IMR-90 (cell line): Measurements from ENCODE around the gene ADCY1. TPM values are rescaled to one million over a fixed set of nuclear protein-coding genes. Genes with fewer than 3 reads are reported as not detected.

Experiments used
- ATAC-seq: fragments of 200-7000 bp; cut with Tn5 transposase; 2 replicates; pipeline ENCODE4 v1.9.1; 2020; ENCODE audit warnings: low read depth, mild to moderate bottlenecking, moderate library complexity
- BruUV-seq: library from RNA; stranded (reverse); fragments of 400-500 nt; replicated peaks from 2 replicates; lab custom pipeline; 2021; lab: Mats Ljungman, UMichigan
- CTCF ChIA-PET: fragments of 300-600 bp; formaldehyde crosslinking; extraction: SDS; loops from one replicate; lab custom pipeline; 2021; ENCODE audit warnings: antibody characterized with exemption; lab: Yijun Ruan, JAX
- POLR2A ChIA-PET: fragments of 300-600 bp; sonication (Branson Sonifier 250); formaldehyde crosslinking; loops from one replicate; lab custom pipeline; 2022; ENCODE audit warnings: antibody characterized with exemption; ENCODE audit not compliant: unreplicated experiment; lab: Charles Lee
- DNase-seq: peaks from one replicate; pipeline ENCODE4 v3.0.0; 2013
- H2AFZ ChIP-seq: replicated peaks from 2 replicates; pipeline ENCODE3; 2013; ENCODE audit warnings: low read length, mild to moderate bottlenecking; ENCODE audit not compliant: poor library complexity
- H2AK5ac ChIP-seq: 2 replicates; pipeline ENCODE4 v1.6.1; 2013; ENCODE audit warnings: low read depth, low read length, inconsistent platforms
- H2AK9ac ChIP-seq: replicated peaks from 2 replicates; pipeline ENCODE3; 2013; ENCODE audit warnings: mild to moderate bottlenecking, low read depth, low read length, moderate library complexity; ENCODE audit not compliant: poor library complexity
- H2BK120ac ChIP-seq: 2 replicates; pipeline ENCODE4 v1.6.1; 2013; ENCODE audit warnings: low read depth, low read length, inconsistent platforms
- H2BK15ac ChIP-seq: 3 replicates; pipeline ENCODE4 v1.6.1; 2013; ENCODE audit warnings: low read depth, low read length, inconsistent platforms
- H2BK20ac ChIP-seq: 2 replicates; pipeline ENCODE4 v1.6.1; 2013; ENCODE audit warnings: low read depth, mild to moderate bottlenecking, inconsistent platforms, low read length, moderate library complexity
- H2BK5ac ChIP-seq: 2 replicates; pipeline ENCODE4 v1.6.1; 2013; ENCODE audit warnings: mild to moderate bottlenecking, low read depth, low read length, inconsistent platforms; ENCODE audit not compliant: poor library complexity, severe bottlenecking
- H3K14ac ChIP-seq: replicated peaks from 2 replicates; pipeline ENCODE4 v1.6.1; 2013; ENCODE audit warnings: low read depth, low read length, inconsistent platforms
- H3K18ac ChIP-seq: 2 replicates; pipeline ENCODE4 v1.6.1; 2013; ENCODE audit warnings: low read depth, low read length, control low read depth
- H3K23ac ChIP-seq: 2 replicates; pipeline ENCODE4 v1.6.1; 2013; ENCODE audit warnings: low read depth, low read length, inconsistent platforms
- H3K27ac ChIP-seq: 2 replicates; pipeline ENCODE4 v1.5.1; 2013; ENCODE audit warnings: mild to moderate bottlenecking, control low read depth, low read length; ENCODE audit not compliant: insufficient read depth
- H3K27me3 ChIP-seq: 2 replicates; pipeline ENCODE4 v1.6.1; 2013; ENCODE audit warnings: low read length; ENCODE audit not compliant: control insufficient read depth, insufficient read depth
- H3K36me3 ChIP-seq: 2 replicates; pipeline ENCODE4 v1.6.1; 2013; ENCODE audit warnings: low read length, mixed read lengths; ENCODE audit not compliant: control insufficient read depth, insufficient read depth
- H3K4ac ChIP-seq: 2 replicates; pipeline ENCODE4 v1.6.1; 2013; ENCODE audit warnings: low read depth, low read length, inconsistent platforms
- H3K4me1 ChIP-seq: 2 replicates; pipeline ENCODE4 v1.6.1; 2013; ENCODE audit warnings: low read length, mixed read lengths; ENCODE audit not compliant: control insufficient read depth, insufficient read depth
- H3K4me2 ChIP-seq: 2 replicates; pipeline ENCODE4 v1.6.1; 2013; ENCODE audit warnings: low read depth, mild to moderate bottlenecking, control low read depth, low read length, moderate library complexity
- H3K4me3 ChIP-seq: 2 replicates; pipeline ENCODE4 v1.5.1; 2013; ENCODE audit warnings: low read depth, mild to moderate bottlenecking, control low read depth, low read length, moderate library complexity; ENCODE audit not compliant: insufficient read depth
- H3K56ac ChIP-seq: 2 replicates; pipeline ENCODE4 v1.6.1; 2013; ENCODE audit warnings: low read length, inconsistent platforms; ENCODE audit not compliant: insufficient read depth; ENCODE audit errors: extremely low read depth
- H3K79me1 ChIP-seq, 2 experiments: 2 replicates each; pipeline ENCODE4 v1.6.1; 2013; ENCODE audit warnings: low read length in 2 of 2, inconsistent platforms in 1 of 2, low read depth in 1 of 2
- H3K9ac ChIP-seq: 2 replicates; pipeline ENCODE4 v1.6.1; 2013; ENCODE audit warnings: low read depth, low read length, control low read depth
- H3K9me1 ChIP-seq: 2 replicates; pipeline ENCODE4 v1.6.1; 2013; ENCODE audit warnings: low read length, inconsistent platforms; ENCODE audit not compliant: insufficient read depth
- H3K9me3 ChIP-seq: 2 replicates; pipeline ENCODE4 v1.6.1; 2013; ENCODE audit warnings: low read length; ENCODE audit not compliant: control insufficient read depth, insufficient read depth
- H4K20me1 ChIP-seq: 2 replicates; pipeline ENCODE4 v1.6.1; 2013; ENCODE audit warnings: low read length, inconsistent platforms; ENCODE audit not compliant: insufficient read depth
- H4K5ac ChIP-seq: 2 replicates; pipeline ENCODE4 v1.6.1; 2013; ENCODE audit warnings: mild to moderate bottlenecking, low read depth, low read length, control low read depth
- H4K8ac ChIP-seq, 2 experiments: 2 replicates each; pipeline ENCODE4 v1.6.1; 2013; ENCODE audit warnings: low read depth in 2 of 2, low read length in 2 of 2, control low read depth in 1 of 2, inconsistent platforms in 1 of 2
- H4K91ac ChIP-seq: 2 replicates; pipeline ENCODE4 v1.6.1; 2013; ENCODE audit warnings: low read depth, low read length, inconsistent platforms; ENCODE audit not compliant: insufficient read depth
- BHLHE40 ChIP-seq: fragments of 150-350 bp; IDR thresholded peaks from 2 replicates; pipeline ENCODE4 v1.6.1; 2016; ENCODE audit warnings: mild to moderate bottlenecking, low read depth, low read length
- CEBPB ChIP-seq: IDR thresholded peaks from 2 replicates; pipeline ENCODE4 v1.6.1; 2012; ENCODE audit warnings: low read depth, low read length, improper control_type of control experiment
- CHD1 ChIP-seq: IDR thresholded peaks from 2 replicates; pipeline ENCODE4 v1.6.1; 2012; ENCODE audit warnings: low read depth, low read length, improper control_type of control experiment
- CTCF ChIP-seq: conservative IDR thresholded peaks from 2 replicates; pipeline ENCODE4 v1.5.1; 2012; ENCODE audit warnings: mild to moderate bottlenecking, low read depth, low read length, improper control_type of control experiment
- ELK1 ChIP-seq: fragments of 150-350 bp; IDR thresholded peaks from 2 replicates; pipeline ENCODE4 v1.6.1; 2016; ENCODE audit warnings: low read depth, mild to moderate bottlenecking, low read length, moderate library complexity, borderline replicate concordance
- FOS ChIP-seq: fragments of 150-350 bp; IDR thresholded peaks from 2 replicates; pipeline ENCODE4 v1.6.1; 2016; ENCODE audit warnings: low read depth, low read length
- MAFK ChIP-seq: IDR thresholded peaks from 2 replicates; pipeline ENCODE4 v1.6.1; 2012; ENCODE audit warnings: low read depth, low read length, improper control_type of control experiment
- MAZ ChIP-seq: IDR thresholded peaks from 2 replicates; pipeline ENCODE4 v1.6.1; 2012; ENCODE audit warnings: low read depth, mild to moderate bottlenecking, low read length, improper control_type of control experiment, moderate library complexity, borderline replicate concordance
- MXI1 ChIP-seq: IDR thresholded peaks from 2 replicates; pipeline ENCODE4 v1.6.1; 2012; ENCODE audit warnings: low read depth, mild to moderate bottlenecking, low read length, moderate library complexity, borderline replicate concordance
- NFE2L2 ChIP-seq: fragments of 150-350 bp; IDR thresholded peaks from 2 replicates; pipeline ENCODE4 v1.6.1; 2016; ENCODE audit warnings: low read depth, mild to moderate bottlenecking, low read length
- POLR2A ChIP-seq: IDR thresholded peaks from 2 replicates; pipeline ENCODE4 v1.6.1; 2012; ENCODE audit warnings: mild to moderate bottlenecking, low read depth, low read length
- RAD21 ChIP-seq: IDR thresholded peaks from 2 replicates; pipeline ENCODE4 v1.6.1; 2012; ENCODE audit warnings: low read length, improper control_type of control experiment
- RCOR1 ChIP-seq: IDR thresholded peaks from 2 replicates; pipeline ENCODE4 v1.6.1; 2012; ENCODE audit warnings: mild to moderate bottlenecking, low read length, improper control_type of control experiment; ENCODE audit not compliant: insufficient replicate concordance
- RFX5 ChIP-seq: IDR thresholded peaks from 2 replicates; pipeline ENCODE4 v1.8.0; 2012; ENCODE audit warnings: low read depth, mild to moderate bottlenecking, low read length, moderate library complexity
- SMC3 ChIP-seq: fragments of 150-350 bp; IDR thresholded peaks from 2 replicates; pipeline ENCODE4 v1.6.1; 2016; ENCODE audit warnings: low read depth, mild to moderate bottlenecking, antibody characterized with exemption, low read length, moderate library complexity
- USF2 ChIP-seq: fragments of 150-350 bp; IDR thresholded peaks from 2 replicates; pipeline ENCODE4 v1.6.1; 2017; ENCODE audit warnings: mild to moderate bottlenecking, antibody characterized with exemption, low read length, low read depth
- WGBS, 2 experiments: methylation state at CpG; one replicate each; pipeline versions ENCODE4 v1.1.5 to v1.1.7; 2013; ENCODE audit warnings: missing lambda C conversion rate in 2 of 2; ENCODE audit not compliant: insufficient read length in 1 of 2; ENCODE audit errors: extremely low coverage in 2 of 2; 5-methylcytosine and 5-hydroxymethylcytosine counted together
- dilution Hi-C: fragments of 300-500 bp; cut with HindIII; formaldehyde crosslinking; loops from one replicate; pipeline ENCODE4 v1.14.3; 2018; ENCODE audit warnings: low sequenced_read_pairs; ENCODE audit not compliant: unreplicated experiment
- in situ Hi-C: fragments of 300-500 bp; cut with MboI; formaldehyde crosslinking; loops from 3 replicates; pipeline ENCODE4 v1.14.3; 2019; ENCODE audit warnings: low sequenced_read_pairs, inconsistent platforms, mixed read lengths
- intact Hi-C: fragments of 100-400 bp; cut with micrococcal nuclease; formaldehyde crosslinking; loops from 2 replicates; pipeline ENCODE4 v1.10.0; 2022
- polyA plus RNA-seq, 3 experiments: library from polyadenylated mRNA; depleted of rRNA; stranded (reverse); fragments of >200 nt; gene quantifications; 2 replicates each; pipeline ENCODE4 v1.2.3, GENCODE V29; 2012; ENCODE audit warnings: low replicate concordance in 1 of 3
- total RNA-seq: library from RNA; depleted of rRNA; stranded (reverse); fragments of >200 nt; gene quantifications from 2 replicates; pipeline ENCODE4 v1.2.3, GENCODE V29; 2012

ADCY1 gene
- total and polyA plus RNA-seq, 2 of the 4 experiments (the other 2 are of a cell fraction) = 0.18 to 0.24 TPM

GRCh38 chr7:45662018-45662417 is 87.8 kb downstream of the ADCY1 start:
- no peak for TF ChIP-seq NFE2L2
- no peak for TF ChIP-seq MAZ
- no peak for TF ChIP-seq FOS
- no peak for TF ChIP-seq BHLHE40
- TF ChIP-seq MXI1 = no peak
- TF ChIP-seq CHD1 = no peak
- TF ChIP-seq USF2 = no peak
- TF ChIP-seq CTCF = no peak
- TF ChIP-seq RAD21 = no peak
- TF ChIP-seq CEBPB = no peak
- no peak for TF ChIP-seq RFX5
- TF ChIP-seq RCOR1 = no peak
- TF ChIP-seq POLR2A = no peak
- TF ChIP-seq ELK1 = no peak
- TF ChIP-seq MAFK = no peak
- no peak for TF ChIP-seq SMC3
- CTCF ChIA-PET = no interaction called here
- ATAC-seq (no peak), DNase-seq (no peak)
- no peak overlapping the region for H4K91ac ChIP-seq
- no peaks in the 10 kb centered on the region for H3K79me1 ChIP-seq
- H2BK5ac ChIP-seq = no peak overlapping the region
- H3K9me3 ChIP-seq = no peaks in the 10 kb centered on the region
- H2AK9ac ChIP-seq = no peak overlapping the region
- no peaks in the 10 kb centered on the region for H4K20me1 ChIP-seq
- no peak overlapping the region for H3K4me3 ChIP-seq
- no peak overlapping the region for H3K4ac ChIP-seq
- H2AK5ac ChIP-seq = no peak overlapping the region
- H3K14ac ChIP-seq = no peak overlapping the region
- WGBS, 2 experiments = 100% methylated on average over 2 of the region's 6 CpGs; no CpG with 5 or more reads in 1 of the 2 experiments
- no peak overlapping the region for H2BK120ac ChIP-seq
- no peaks in the 10 kb centered on the region for H3K9me1 ChIP-seq
- dilution Hi-C loops (no loop called here), intact Hi-C loops (no loop called here), in situ Hi-C loops (loop anchor here (25.0 kb wide), 1 partner anchor 200 kb away; the partner anchor contains the start of gene CCDC201)
- no peak overlapping the region for H3K27ac ChIP-seq
- no peak overlapping the region for H3K23ac ChIP-seq
- no peak overlapping the region for H4K8ac ChIP-seq
- no peaks in the 10 kb centered on the region for H3K4me1 ChIP-seq
- no peak overlapping the region for H3K4me2 ChIP-seq
- peaks cover 12% of the 10 kb centered on the region; the same call in 1 of the 2 replicates for H3K27me3 ChIP-seq
- H3K56ac ChIP-seq = no peak overlapping the region
- no peak overlapping the region for H3K9ac ChIP-seq
- POLR2A ChIA-PET = no interaction called here
- no peak overlapping the region for H3K18ac ChIP-seq
- no peak overlapping the region for H2AFZ ChIP-seq
- H4K5ac ChIP-seq = no peak overlapping the region
- no peaks in the 10 kb centered on the region for H3K36me3 ChIP-seq
- H2BK20ac ChIP-seq = no peak overlapping the region
- H2BK15ac ChIP-seq = no peak overlapping the region
- no TSS peak for BruUV-seq
